ENCODE results near the gene MB.

GRCh38 chr22:35575116-35575748, 41.9 kb downstream of the MB start:
- TF ChIP-seq ZNF8 (CRISPR knock-in tag; IDR thresholded peaks at IDR 0.05): no peak
- no peak for TF ChIP-seq CREB5 (CRISPR knock-in tag; IDR thresholded peaks at IDR 0.05; ENCODE audit: low read depth)
- TF ChIP-seq RARB (CRISPR knock-in tag; IDR thresholded peaks at IDR 0.05): no peak
- TF ChIP-seq BACH2 (CRISPR knock-in tag; IDR thresholded peaks at IDR 0.05; ENCODE audit: borderline replicate concordance): no peak
- TF ChIP-seq ZFP30 (CRISPR knock-in tag; IDR thresholded peaks at IDR 0.05): no peak
- TF ChIP-seq PPARA (CRISPR knock-in tag; IDR thresholded peaks at IDR 0.05; ENCODE audit: borderline replicate concordance): no peak
- no peak for TF ChIP-seq PATZ1 (CRISPR knock-in tag; IDR thresholded peaks at IDR 0.05; ENCODE audit: borderline replicate concordance)
- no peak for TF ChIP-seq ARNTL (CRISPR knock-in tag; IDR thresholded peaks at IDR 0.05; ENCODE audit: borderline replicate concordance, low read depth)
- TF ChIP-seq, protein P1, sequence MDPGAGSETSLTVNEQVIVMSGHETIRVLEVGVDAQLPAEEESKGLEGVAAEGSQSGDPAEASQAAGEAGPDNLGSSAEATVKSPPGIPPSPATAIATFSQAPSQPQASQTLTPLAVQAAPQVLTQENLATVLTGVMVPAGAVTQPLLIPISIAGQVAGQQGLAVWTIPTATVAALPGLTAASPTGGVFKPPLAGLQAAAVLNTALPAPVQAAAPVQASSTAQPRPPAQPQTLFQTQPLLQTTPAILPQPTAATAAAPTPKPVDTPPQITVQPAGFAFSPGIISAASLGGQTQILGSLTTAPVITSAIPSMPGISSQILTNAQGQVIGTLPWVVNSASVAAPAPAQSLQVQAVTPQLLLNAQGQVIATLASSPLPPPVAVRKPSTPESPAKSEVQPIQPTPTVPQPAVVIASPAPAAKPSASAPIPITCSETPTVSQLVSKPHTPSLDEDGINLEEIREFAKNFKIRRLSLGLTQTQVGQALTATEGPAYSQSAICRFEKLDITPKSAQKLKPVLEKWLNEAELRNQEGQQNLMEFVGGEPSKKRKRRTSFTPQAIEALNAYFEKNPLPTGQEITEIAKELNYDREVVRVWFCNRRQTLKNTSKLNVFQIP (CRISPR knock-in tag; IDR thresholded peaks at IDR 0.05; ENCODE audit: borderline replicate concordance, low read depth): no peak

Measured in SK-N-SH treated with all-trans-retinoic acid at 6 μM for 48 hours (cell line).